HG02885 (cell line): Measurements from ENCODE around the gene GRID2.
"Not testable (repeated sequence)": the region's sequence is repeated elsewhere in the genome, so short reads cannot be mapped to it uniquely, and the experiment has no call there.

Source experiments
- ATAC-seq: cut with Tn5 transposase; IDR thresholded peaks from one replicate; pipeline ENCODE4 v1.9.1; 2021; ENCODE audit warnings: mild to moderate bottlenecking; ENCODE audit not compliant: unreplicated experiment, poor library complexity

GRID2 gene

GRCh38 chr4:93573285-93573684 is 1269.5 kb downstream of the GRID2 start:
- ATAC-seq, result no peak

GRCh38 chr4:93578942-93579341 is 1275.2 kb downstream of the GRID2 start:
- ATAC-seq, result no peak

DNA sequence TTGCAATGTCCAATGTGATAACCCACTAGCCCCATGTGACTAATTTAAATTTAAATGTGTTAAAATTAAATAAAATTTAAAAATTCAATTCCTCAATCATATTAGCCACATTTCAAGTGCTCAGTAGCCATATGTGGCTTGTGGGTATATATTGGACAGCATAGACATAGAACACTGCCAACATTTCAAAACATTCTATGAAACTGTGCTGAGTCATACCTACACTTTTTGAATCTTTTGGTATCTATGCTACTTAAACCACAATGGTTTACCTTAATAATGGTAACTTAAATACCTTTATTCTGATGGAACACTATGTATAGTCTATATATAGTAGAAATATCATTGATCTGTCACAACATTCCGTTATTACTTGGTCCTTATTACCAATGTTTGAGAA is 1301.4 kb downstream of the GRID2 start:
- peak; percentile 84 for ATAC-seq

GRCh38 chr4:93617606-93618005 is 1313.8 kb downstream of the GRID2 start:
- ATAC-seq, result no peak

DNA sequence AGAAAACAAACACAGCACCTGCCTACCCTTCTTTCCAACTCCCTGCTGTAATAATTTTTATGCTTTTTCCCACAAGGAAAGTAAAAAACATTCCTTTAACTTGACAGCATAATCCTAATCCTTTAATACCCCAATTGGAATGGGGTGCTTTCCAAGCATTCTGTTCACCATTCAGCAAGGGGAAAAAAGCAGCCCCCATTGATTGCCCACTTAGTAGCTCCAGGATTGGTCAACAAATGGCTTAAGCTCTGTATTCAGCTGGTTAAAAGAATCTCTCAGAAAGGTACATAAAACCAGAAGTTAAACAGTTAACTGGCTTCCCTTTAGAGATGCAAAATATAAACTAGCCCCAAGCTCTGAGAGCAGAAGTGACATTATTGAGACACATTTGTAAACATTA is 1330.0 kb downstream of the GRID2 start:
- ATAC-seq, result no peak

DNA sequence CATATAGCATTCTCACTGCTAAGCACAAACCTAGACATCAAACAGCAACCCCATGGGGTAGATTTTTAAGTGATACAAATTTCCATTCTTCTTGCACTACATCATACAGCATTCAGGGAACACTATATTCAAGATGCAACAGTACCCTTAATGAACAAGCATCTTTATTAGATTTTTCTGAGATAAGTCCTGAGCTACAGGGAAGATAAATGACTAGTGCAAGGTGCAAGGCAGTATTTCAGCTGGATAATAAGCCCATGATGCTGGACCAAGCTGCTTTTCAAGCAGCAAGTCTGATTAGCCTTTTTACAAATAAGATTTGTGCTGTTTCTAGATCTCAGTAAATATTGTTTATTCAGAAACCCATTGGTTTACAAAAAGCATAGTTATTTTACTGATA is 1332.2 kb downstream of the GRID2 start:
- no peak for ATAC-seq

GRCh38 chr4:93645120-93645519 is 1341.4 kb downstream of the GRID2 start:
- ATAC-seq, result peak; percentile 74

DNA sequence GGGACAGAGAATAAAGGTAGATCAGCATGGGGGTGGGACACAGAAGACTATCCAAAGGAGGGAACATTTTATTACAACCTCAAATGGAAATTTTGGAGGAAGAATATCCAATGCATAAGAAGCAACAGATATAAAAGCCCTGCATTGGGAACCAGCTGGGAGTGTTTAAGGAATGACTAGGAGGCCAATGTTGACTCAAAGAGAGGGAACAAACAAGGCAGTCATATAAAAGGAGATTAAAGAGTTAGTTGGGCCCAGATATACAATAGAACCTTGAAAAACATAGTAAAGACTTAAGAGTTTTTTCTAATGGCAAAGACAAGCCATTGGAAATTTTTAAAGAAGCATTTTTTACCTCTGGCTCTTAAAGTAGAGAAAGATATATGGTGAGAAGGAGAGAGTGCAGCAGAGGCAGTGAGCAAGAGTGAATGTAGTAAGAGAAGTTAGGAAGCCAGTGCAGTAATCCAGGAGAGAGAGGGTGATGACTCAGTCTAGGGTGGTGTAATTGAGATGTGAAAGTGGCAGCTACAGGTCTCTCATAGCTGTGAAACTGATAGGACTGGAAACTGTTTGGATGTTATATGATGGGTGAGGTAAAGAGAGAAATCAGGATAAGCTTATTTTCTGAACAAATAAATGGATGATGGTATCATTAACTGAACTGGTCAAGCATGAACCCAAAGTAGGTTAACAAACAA is 1342.6 kb downstream of the GRID2 start:
- peak; percentile 69 for ATAC-seq

DNA sequence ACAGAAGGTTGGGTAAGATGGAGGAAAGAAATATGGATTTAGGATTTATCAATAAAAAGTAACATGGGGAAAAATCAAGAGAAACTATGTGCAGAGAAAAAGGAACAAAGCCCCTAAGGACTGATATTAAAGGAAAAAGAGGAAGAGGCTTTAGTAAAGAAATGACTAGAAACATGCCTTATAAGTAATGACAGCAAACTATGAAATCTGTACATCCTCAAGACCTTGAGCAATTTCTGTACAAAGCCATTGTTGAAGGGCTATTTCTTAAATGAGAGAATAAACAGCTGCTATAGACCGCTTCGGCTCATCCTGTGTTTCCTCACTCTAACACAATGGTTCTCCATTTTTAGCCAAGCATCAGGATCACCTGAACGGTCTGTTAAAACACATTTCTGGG is 1344.5 kb downstream of the GRID2 start:
- peak; percentile 50 for ATAC-seq

- no peak for ATAC-seq
Observed at GRCh38 chr4:93649828-93650227, 1346.1 kb downstream of the GRID2 start.

GRCh38 chr4:93654211-93654610 is 1350.4 kb downstream of the GRID2 start:
- no peak for ATAC-seq

DNA sequence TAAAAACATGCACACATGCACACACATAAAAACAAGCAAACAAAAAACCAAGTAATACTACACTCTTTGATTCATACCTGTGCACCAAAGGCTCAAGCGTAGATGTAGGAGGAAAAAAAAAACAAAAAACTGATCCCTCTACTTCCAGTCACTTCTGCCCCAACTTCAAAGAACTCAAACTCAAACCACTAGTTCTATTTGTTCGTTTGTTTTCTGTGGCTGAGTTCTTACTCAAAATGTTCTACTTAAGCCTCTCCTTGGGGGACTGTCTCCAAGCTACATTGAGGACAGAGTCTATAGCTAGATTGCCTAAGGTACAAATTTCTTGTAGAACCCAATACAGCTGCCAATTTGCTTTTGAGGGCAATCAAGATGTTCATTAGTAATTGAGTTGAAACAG is 1353.8 kb downstream of the GRID2 start:
- peak; percentile 85 for ATAC-seq

DNA sequence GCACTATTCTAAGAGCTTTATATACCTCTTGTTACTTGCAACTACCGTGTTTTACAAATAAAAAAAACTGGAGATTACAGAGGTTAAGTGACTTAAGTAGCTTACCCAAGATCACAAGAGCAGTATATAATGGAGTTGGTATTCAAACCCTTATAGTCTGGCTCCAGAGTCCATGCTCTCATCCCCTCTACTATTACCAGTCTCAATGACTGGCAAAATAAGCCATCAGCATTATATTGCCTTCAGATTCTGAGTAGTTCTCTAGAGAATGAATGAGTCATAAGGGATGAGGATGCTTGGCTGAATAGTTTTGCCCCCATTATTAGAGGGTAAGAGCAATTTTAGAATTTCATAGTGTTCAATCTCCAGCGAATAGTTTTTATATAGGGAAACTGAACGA is 1354.7 kb downstream of the GRID2 start:
- peak; percentile 36 for ATAC-seq

DNA sequence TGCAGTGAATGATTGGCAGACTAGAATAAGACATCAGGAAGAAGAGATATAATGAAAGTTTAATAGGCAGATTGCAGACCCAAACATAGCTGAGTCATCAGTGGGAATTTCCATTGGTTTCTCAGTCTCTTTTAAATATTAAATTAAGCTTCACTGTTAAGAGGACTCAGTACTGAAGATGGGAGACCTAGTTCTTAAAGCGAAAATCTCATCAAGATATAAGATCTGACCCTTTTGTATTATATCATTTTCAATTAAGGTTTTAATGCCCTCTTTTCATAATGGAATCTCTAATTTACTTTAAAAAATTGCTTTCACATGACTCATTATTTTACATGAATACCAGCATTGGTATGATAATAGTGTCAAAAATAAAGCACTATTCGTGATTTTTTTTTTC is 1355.9 kb downstream of the GRID2 start:
- no peak for ATAC-seq

GRCh38 chr4:93660036-93660435 is 1356.3 kb downstream of the GRID2 start:
- ATAC-seq, result no peak

DNA sequence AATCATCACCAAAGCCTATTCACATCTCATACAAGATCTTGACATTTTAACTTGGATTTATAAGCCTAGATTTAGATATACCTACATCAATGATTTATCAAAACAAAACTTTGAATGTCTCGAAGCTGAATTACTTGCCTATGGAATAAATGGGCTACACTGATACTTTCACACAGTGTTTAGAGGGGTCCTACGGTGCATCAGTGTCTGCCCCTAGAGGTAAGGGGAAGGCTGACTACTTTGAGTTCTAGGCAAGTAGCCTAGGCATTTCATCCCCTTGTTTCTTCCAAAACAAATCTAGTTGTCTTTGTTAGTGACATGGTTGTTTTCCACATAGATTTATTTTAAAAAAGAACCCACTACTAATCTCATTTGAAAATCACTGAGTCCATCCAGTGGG is 1366.7 kb downstream of the GRID2 start:
- no peak for ATAC-seq

GRCh38 chr4:93671093-93671492 is 1367.3 kb downstream of the GRID2 start:
- no peak for ATAC-seq

DNA sequence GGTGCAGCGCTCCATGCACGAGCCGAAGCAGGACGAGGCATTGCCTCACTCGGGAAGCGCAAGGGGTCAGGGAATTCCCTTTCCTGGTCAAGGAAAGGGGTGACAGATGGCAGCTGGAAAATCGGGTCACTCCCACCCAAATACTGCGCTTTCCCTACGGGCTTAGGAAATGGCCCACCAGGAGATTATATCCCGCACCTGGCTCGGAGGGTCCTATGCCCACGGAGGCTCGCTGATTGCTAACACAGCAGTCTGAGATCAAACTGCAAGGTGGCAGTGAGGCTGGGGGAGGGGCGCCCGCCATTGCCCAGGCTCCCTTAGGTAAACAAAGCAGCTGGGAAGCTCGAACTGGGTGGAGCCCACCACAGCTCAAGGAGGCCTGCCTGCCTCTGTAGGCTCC is 1373.2 kb downstream of the GRID2 start:
- ATAC-seq, result not testable (repeated sequence)

GRCh38 chr4:93684571-93684970 is 1380.8 kb downstream of the GRID2 start:
- no peak for ATAC-seq

GRCh38 chr4:93687304-93687703 is 1383.5 kb downstream of the GRID2 start:
- no peak for ATAC-seq

DNA sequence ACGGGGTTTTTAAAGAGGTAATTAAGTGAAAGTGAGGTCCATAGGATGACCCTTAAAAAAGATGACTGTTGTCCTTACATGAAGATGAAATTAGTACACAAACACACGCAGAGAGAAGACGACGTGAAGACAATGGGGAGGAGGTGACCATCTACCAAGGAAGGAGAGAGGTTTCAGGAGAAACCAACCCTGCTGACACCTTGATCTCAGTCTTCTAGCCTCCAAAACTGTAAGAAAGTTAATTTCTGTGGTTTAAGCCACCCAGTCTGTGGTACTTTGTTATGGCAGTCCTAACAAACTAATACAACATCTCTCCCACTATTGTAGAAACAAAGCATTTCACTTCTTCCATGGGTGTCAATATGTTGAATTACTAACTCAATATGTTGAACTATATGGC is 1385.2 kb downstream of the GRID2 start:
- ATAC-seq, result no peak

DNA sequence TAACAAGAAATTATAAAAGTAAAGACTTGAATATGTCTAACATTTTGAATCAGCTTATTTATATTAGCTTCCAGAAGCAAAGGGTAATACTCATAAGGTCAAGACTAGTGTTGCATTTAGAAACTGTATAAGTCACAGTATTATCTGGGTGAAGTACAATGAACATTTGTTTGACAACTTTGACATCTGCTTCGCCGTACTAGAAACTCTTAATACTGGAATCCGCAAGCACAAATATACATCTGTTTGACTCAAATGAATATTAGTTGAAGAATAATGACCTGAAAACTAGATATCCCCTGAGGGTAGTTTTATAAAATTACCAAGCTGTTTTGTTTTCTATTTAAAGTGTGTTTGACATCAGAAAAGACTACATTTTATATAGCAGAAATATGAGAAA is 1389.4 kb downstream of the GRID2 start:
- no peak for ATAC-seq

GRCh38 chr4:93698686-93699085 is 1394.9 kb downstream of the GRID2 start:
- no peak for ATAC-seq
